AG04450 (cell line): ENCODE results near the gene TSPEAR. TPM values are rescaled to one million over a fixed set of nuclear protein-coding genes. Genes with fewer than 3 reads are reported as not detected.

Source experiments
- CTCF ChIA-PET: fragments of 300-600, 350-600 bp; formaldehyde crosslinking; extraction: SDS; loops from one replicate; lab custom pipeline; 2022; ENCODE audit warnings: antibody characterized with exemption, inconsistent platforms; lab: Charles Lee
- POLR2A ChIA-PET: fragments of 350-600 bp; formaldehyde crosslinking; extraction: SDS; loops from one replicate; lab custom pipeline; 2021; ENCODE audit warnings: antibody characterized with exemption, inconsistent platforms; lab: Yijun Ruan, JAX
- DNase-seq: peaks from one replicate; pipeline ENCODE4 v3.0.0-alpha.2; 2011; ENCODE audit warnings: low read depth, low spot score
- H3K27ac ChIP-seq: one replicate; pipeline ENCODE4 v1.5.1; 2012; ENCODE audit warnings: low read depth, low read length, control low read depth
- H3K27me3 ChIP-seq: one replicate; pipeline ENCODE4 v1.6.0; 2012; ENCODE audit warnings: low read length; ENCODE audit not compliant: control insufficient read depth, insufficient read depth
- H3K4me3 ChIP-seq: 2 replicates; pipeline ENCODE4 v1.5.1; 2011; ENCODE audit warnings: mild to moderate bottlenecking, low read depth, low read length, control low read depth
- H3K9me3 ChIP-seq: 2 replicates; pipeline ENCODE4 v1.5.1; 2012; ENCODE audit warnings: low read length; ENCODE audit not compliant: control insufficient read depth, insufficient read depth
- polyA plus RNA-seq: library from polyadenylated mRNA; depleted of rRNA; stranded (reverse); fragments of >200 nt; gene quantifications from 2 replicates; pipeline ENCODE4 v1.2.3, GENCODE V29; 2011
- TF ChIP-seq, protein P1 (sequence below): IDR thresholded peaks from 2 replicates; pipeline ENCODE4 v1.5.1; 2011; ENCODE audit warnings: low read depth, low read length, control low read depth, inconsistent platforms

TSPEAR gene
- polyA plus RNA-seq, 1 experiment = not detected

- CTCF ChIA-PET = no interaction called here
- no peak overlapping the region for H3K27ac ChIP-seq
- H3K27me3 ChIP-seq = peaks cover 3% of the 10 kb centered on the region
- POLR2A ChIA-PET = no interaction called here
- H3K4me3 ChIP-seq = no peak overlapping the region
- peaks cover 2% of the 10 kb centered on the region; the same call in 1 of the 2 replicates for H3K9me3 ChIP-seq
- TF ChIP-seq, protein P1, sequence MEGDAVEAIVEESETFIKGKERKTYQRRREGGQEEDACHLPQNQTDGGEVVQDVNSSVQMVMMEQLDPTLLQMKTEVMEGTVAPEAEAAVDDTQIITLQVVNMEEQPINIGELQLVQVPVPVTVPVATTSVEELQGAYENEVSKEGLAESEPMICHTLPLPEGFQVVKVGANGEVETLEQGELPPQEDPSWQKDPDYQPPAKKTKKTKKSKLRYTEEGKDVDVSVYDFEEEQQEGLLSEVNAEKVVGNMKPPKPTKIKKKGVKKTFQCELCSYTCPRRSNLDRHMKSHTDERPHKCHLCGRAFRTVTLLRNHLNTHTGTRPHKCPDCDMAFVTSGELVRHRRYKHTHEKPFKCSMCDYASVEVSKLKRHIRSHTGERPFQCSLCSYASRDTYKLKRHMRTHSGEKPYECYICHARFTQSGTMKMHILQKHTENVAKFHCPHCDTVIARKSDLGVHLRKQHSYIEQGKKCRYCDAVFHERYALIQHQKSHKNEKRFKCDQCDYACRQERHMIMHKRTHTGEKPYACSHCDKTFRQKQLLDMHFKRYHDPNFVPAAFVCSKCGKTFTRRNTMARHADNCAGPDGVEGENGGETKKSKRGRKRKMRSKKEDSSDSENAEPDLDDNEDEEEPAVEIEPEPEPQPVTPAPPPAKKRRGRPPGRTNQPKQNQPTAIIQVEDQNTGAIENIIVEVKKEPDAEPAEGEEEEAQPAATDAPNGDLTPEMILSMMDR = no peak
- no peak for DNase-seq
Observed at GRCh38 chr21:44758141-44758561, 46.8 kb upstream of the TSPEAR start.

GRCh38 chr21:44757731-44758130 lies 46.4 kb upstream of the TSPEAR start:
- Histone ChIP-seq H3K4me3 (no peak overlapping the region), H3K27me3 (peaks cover 7% of the 10 kb centered on the region), H3K27ac (no peak overlapping the region), H3K9me3 (peaks cover 2% of the 10 kb centered on the region; the same call in 1 of the 2 replicates)
- ChIA-PET CTCF (no interaction called here), POLR2A (no interaction called here)
- DNase-seq = no peak
- TF ChIP-seq, protein P1 = no peak

- H3K27me3 ChIP-seq = peaks cover 7% of the 10 kb centered on the region
- ChIA-PET CTCF (no interaction called here), POLR2A (no interaction called here)
- H3K9me3 ChIP-seq = peaks cover 2% of the 10 kb centered on the region; the same call in 1 of the 2 replicates
- DNase-seq = no peak
- TF ChIP-seq, protein P1 = no peak
- H3K4me3 ChIP-seq = no peak overlapping the region
- H3K27ac ChIP-seq = no peak overlapping the region
Observed at GRCh38 chr21:44756423-44757185, 45.2 kb upstream of the TSPEAR start.

GRCh38 chr21:44755227-44755626 lies 43.9 kb upstream of the TSPEAR start:
- no peak for DNase-seq
- Histone ChIP-seq H3K4me3 (no peak overlapping the region), H3K27ac (no peak overlapping the region), H3K27me3 (peaks cover 13% of the 10 kb centered on the region), H3K9me3 (peaks cover 2% of the 10 kb centered on the region; the same call in 1 of the 2 replicates)
- ChIA-PET POLR2A (interaction anchor here (0.7 kb wide), 1 partner anchor 38 kb away, joined by 6 read pairs; no protein-coding TSS in a partner anchor), CTCF (no interaction called here)
- TF ChIP-seq, protein P1 = peak; percentile 26

- Histone ChIP-seq H3K4me3 (no peak overlapping the region), H3K9me3 (peaks cover 2% of the 10 kb centered on the region; the same call in 1 of the 2 replicates), H3K27me3 (peaks cover 24% of the 10 kb centered on the region), H3K27ac (no peak overlapping the region)
- TF ChIP-seq, protein P1 = no peak
- ChIA-PET POLR2A (no interaction called here), CTCF (interaction anchor here (1.5 kb wide), 1 partner anchor 40 kb away, joined by 3 read pairs; no protein-coding TSS in a partner anchor)
- DNase-seq = no peak
Observed at GRCh38 chr21:44753357-44753756, 42.0 kb upstream of the TSPEAR start.
